Measurements from ENCODE around the gene GPR135.

Gene GPR135

DNA sequence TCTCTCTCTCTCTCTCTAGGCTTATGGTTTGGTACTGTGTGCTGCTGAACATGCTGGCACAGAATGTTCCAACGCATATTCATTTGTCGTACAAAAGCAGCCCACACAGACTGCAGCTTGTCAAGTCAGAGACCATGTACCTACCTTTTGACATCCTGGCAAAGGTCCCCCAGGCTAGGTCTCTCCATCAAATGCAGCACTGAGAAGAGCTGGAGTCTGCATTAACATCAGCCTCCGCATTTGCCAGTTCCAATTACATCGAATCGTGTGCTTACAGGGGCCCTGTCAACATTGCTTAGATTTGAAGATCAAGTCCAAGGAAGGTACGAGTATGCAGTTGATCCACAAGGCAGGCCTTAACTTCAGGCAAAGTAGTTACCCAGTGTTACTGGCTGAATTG is 47.9 kb downstream of the GPR135 start:
- DNase-seq, result no peak

DNA sequence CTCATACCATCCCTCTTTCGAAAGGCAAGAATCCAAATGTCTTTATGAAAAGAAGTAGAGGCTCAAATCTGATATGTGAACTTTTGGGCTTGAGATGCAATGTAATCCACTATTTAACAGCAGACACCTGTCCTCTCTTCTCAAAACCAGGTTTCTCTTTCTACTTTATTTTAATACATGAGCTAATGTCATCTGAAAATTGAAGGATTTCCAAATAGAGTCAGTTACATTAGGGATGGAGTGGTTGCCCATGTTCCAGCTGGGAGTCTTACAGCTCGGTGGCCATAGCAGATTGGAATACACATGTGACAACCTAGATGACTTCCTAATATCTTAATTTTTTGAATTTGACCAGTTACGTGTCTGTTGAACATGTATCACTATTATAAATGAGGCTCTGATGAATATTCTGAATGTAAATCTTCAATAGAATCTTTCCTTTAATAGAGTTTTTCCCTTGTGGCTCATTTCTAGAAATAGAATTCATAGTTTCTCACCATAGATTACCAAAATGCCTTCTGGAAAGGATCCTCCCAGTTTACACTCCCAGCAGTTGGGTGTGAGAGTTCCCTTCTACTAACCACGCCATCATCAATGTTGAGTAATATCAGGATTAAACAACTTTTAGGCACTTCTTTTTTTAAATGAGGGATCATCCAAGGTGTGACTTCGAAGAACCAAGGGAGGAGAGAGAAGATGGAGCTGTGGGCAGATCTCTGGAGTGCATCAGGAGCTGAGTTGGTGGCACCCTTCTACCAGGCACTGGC is 49.2 kb downstream of the GPR135 start:
- no peak for DNase-seq

All from left hindlimb (tissue), 1 donor.